ENCODE data around the gene ZNF468. TPM values are rescaled to one million over a fixed set of nuclear protein-coding genes. Genes with fewer than 3 reads are reported as not detected.

ZNF468 gene
- 0.35 to 0.60 TPM (median 0.53 TPM) in 5 replicates for total RNA-seq (2022; extraction: Qiagen RNA extraction)

DNA sequence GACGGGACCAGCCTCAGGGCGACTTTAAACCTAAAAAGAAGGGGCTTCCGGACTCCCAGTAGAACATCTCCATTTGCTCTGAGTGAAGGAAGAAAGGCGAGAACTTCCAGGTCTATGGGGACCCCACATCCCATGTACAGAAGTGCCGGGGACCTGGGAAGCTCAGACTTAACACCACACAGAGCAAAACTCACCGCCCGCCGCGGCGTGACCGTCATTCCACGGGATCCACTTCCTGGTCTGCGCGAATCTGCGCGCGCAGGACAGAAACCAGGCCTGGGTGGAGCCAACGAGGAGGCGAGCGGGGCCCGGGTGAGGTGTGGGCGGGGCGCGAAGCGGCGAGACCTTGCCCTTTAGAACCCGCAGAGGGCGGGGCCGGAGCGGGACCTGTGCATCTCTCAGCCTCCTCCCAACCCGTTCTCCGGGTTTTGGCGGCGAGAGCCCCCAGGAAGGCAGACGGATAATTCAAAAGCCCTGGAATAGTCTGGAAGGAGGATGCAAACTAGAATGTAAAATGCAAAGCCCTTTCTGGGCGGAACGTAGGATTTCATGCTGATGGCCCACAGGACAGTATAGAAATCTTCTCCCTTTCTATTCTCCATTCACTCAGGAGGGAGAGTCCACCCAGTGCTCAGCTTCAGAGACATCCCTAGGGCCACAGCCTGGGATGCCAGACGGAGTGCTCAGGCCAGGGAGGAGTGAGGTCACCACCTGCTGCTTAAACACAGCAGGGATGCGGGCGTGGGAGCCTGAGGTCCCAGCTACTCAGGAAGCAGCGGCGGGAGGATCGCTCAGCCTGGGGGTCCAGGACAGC lies at the start of gene ZNF468:
Gene ZNF468, minus strand, starts transcription at position 242 of the 814 bp plus-strand sequence. CDS start 3,347 bp downstream, outside the sequence.

DNA sequence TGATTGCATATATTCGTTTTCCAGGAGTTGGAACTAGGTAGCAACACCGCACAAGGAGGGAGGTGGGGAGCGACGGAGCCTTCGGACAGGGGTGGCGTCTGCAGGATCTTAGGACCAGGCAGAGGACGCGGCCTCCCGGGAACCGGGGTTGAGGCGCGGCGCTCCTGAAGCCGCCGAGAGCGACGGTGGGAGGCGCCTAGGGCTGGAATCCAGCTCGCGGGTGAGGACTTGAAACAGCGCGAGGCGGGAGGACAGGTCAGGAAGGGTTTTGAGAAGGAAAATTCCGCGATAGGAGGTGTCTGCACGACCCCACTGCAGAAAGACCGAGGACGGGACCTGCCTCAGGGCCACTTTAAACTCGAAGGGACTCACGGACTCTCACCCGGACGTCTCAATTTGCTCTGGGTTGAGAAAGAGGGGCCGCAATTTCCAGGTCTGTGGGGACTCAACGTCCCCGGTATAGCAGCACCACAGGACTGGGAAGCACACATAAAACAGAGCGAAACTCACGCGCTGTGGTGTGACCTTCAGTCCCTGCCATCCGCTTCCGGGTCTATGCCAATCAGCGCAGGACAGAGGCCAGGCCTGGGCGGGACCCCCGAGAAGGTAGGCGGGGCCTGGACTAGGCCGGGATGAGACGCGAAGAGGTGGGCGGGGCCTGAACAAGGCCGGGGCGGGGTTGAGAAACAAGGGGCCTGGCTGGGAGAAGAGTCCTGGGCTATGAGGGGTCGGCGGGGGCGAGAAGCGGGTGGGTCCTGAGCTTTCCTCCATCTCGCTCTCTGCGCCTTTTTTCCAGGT lies 39.9 kb upstream of the ZNF468 start, which contains the start of gene ZNF320:
Gene ZNF320, minus strand, starts transcription at position 498 of the 798 bp plus-strand sequence. CDS start 7,380 bp downstream, outside the sequence.

DNA sequence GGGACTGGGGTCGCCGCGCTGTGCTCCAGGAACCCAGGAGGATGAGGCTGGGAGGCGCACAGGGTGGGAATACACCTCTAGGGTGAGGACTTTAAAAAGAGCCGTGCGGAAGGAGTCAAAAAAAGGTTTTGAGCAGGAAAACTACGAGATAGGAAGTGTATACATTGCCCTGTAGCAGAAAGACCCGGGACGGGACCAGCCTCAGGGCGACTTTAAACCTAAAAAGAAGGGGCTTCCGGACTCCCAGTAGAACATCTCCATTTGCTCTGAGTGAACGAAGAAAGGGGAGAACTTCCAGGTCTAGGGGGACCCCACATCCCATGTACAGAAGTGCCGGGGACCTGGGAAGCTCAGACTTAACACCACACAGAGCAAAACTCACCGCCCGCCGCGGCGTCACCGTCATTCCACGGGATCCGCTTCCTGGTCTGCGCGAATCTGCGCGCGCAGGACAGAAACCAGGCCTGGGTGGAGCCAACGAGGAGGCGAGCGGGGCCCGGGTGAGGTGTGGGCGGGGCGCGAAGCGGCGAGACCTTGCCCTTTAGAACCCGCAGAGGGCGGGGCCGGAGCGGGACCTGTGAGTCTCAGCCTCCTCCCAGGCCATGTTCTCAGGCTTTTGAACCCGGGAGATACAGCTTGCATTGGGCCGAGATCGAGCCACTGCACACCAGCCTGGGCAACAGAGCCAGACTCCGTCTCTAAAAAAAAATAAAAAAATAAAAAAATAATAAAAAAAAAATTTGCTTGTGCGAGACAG lies 36.0 kb downstream of the ZNF468 start, which contains the start of gene ZNF28:
Gene ZNF28, minus strand, starts transcription at position 430 of the 757 bp plus-strand sequence. CDS start 3,675 bp downstream, outside the sequence.

Other genes with a start within 250 kb of the ZNF468 start
- gene ZNF83, start 219.3 kb downstream of the ZNF468 start, total RNA-seq (2022; extraction: Qiagen RNA extraction): 0.08 to 0.11 TPM (median 0.08 TPM) in 4 of 5 replicates, not detected in the other
- gene ZNF611, start 122.6 kb downstream of the ZNF468 start, total RNA-seq (2022; extraction: Qiagen RNA extraction): 2.2 to 3.2 TPM (median 2.3 TPM) in 5 replicates
- gene ZNF600, start 70.8 kb downstream of the ZNF468 start, total RNA-seq (2022; extraction: Qiagen RNA extraction): 0.09 to 0.59 TPM (median 0.18 TPM) in 5 replicates
- 0.53 to 1.5 TPM (median 0.70 TPM) in 5 replicates for gene ZNF28, start 36.0 kb downstream of the ZNF468 start, total RNA-seq (2022; extraction: Qiagen RNA extraction)
- gene ZNF320, start 40.0 kb upstream of the ZNF468 start, total RNA-seq (2022; extraction: Qiagen RNA extraction): 0.17 TPM in 1 of 5 replicates, not detected in the others
- gene ZNF888, start 65.8 kb upstream of the ZNF468 start, total RNA-seq (2022; extraction: Qiagen RNA extraction): not detected in 5 replicates
- 0.05 to 0.12 TPM (median 0.05 TPM) in 4 of 5 replicates, not detected in the other for gene ZNF816, start 105.3 kb upstream of the ZNF468 start, total RNA-seq (2022; extraction: Qiagen RNA extraction)
- 0.04 TPM in 2 of 5 replicates, not detected in the others for gene ERVV-1, start 156.3 kb upstream of the ZNF468 start, total RNA-seq (2022; extraction: Qiagen RNA extraction)
- not detected in 5 replicates for gene ERVV-2, start 187.1 kb upstream of the ZNF468 start, total RNA-seq (2022; extraction: Qiagen RNA extraction)
- gene ZNF160, start 245.8 kb upstream of the ZNF468 start, total RNA-seq (2022; extraction: Qiagen RNA extraction): 7.8 to 10.7 TPM (median 8.6 TPM) in 5 replicates

Data from A549 treated with dexamethasone at 1 μM for 4 hours (cell line).